Mucosa of stomach (tissue), 1 donor: ENCODE data around the gene STRN3.
"Not testable (repeated sequence)": the region's sequence is repeated elsewhere in the genome, so short reads cannot be mapped to it uniquely, and the experiment has no call there.

Source experiments
- H3K27me3 ChIP-seq: one replicate; pipeline ENCODE4 v1.7.0; 2013; ENCODE audit warnings: mild to moderate bottlenecking, low read length; ENCODE audit not compliant: control insufficient read depth, insufficient read depth
- H3K36me3 ChIP-seq: one replicate; pipeline ENCODE4 v1.7.0; 2013; ENCODE audit warnings: low read length; ENCODE audit not compliant: control insufficient read depth, insufficient read depth
- H3K4me1 ChIP-seq: one replicate; pipeline ENCODE4 v1.7.0; 2013; ENCODE audit warnings: mild to moderate bottlenecking, low read length; ENCODE audit not compliant: control insufficient read depth, insufficient read depth
- H3K4me3 ChIP-seq: one replicate; pipeline ENCODE4 v1.7.0; 2013; ENCODE audit warnings: low read length
- H3K9ac ChIP-seq: one replicate; pipeline ENCODE4 v1.7.0; 2013; ENCODE audit warnings: mild to moderate bottlenecking, low read length, moderate library complexity
- H3K9me3 ChIP-seq: one replicate; pipeline ENCODE4 v1.7.0; 2013; ENCODE audit warnings: mild to moderate bottlenecking, low read length, moderate library complexity; ENCODE audit not compliant: control insufficient read depth
- donor health status: Pancreatic carcinoma.

The STRN3 gene

GRCh38 chr14:31052905-31053586, 26.9 kb upstream of the STRN3 start:
- not testable (repeated sequence) for H3K9ac ChIP-seq, H3K4me1 ChIP-seq, H3K36me3 ChIP-seq, H3K27me3 ChIP-seq, H3K9me3 ChIP-seq, H3K4me3 ChIP-seq

GRCh38 chr14:31051511-31051910, 25.3 kb upstream of the STRN3 start:
- H3K4me3 ChIP-seq = no peak overlapping the region
- no peaks in the 10 kb centered on the region for H3K36me3 ChIP-seq
- H3K9ac ChIP-seq = no peak overlapping the region
- H3K9me3 ChIP-seq = no peaks in the 10 kb centered on the region
- peaks cover 7% of the 10 kb centered on the region for H3K4me1 ChIP-seq
- H3K27me3 ChIP-seq = no peaks in the 10 kb centered on the region

GRCh38 chr14:31051023-31051422, 24.8 kb upstream of the STRN3 start:
- H3K9ac ChIP-seq = no peak overlapping the region
- no peaks in the 10 kb centered on the region for H3K27me3 ChIP-seq
- H3K4me3 ChIP-seq = no peak overlapping the region
- peaks cover 7% of the 10 kb centered on the region for H3K4me1 ChIP-seq
- no peaks in the 10 kb centered on the region for H3K9me3 ChIP-seq
- H3K36me3 ChIP-seq = no peaks in the 10 kb centered on the region

GRCh38 chr14:31047503-31047902, 21.3 kb upstream of the STRN3 start:
- Histone ChIP-seq H3K4me3 (no peak overlapping the region), H3K27me3 (no peaks in the 10 kb centered on the region)

GRCh38 chr14:31045501-31046080, 19.4 kb upstream of the STRN3 start:
- Histone ChIP-seq H3K4me1 (no peaks in the 10 kb centered on the region), H3K27me3 (no peaks in the 10 kb centered on the region), H3K9ac (no peak overlapping the region), H3K9me3 (no peaks in the 10 kb centered on the region), H3K36me3 (no peaks in the 10 kb centered on the region), H3K4me3 (no peak overlapping the region)

More at GRCh38 chr14:31047503-31047902, 21.3 kb upstream of the STRN3 start:
- Histone ChIP-seq H3K36me3 (no peaks in the 10 kb centered on the region), H3K9me3 (no peaks in the 10 kb centered on the region), H3K4me1 (no peaks in the 10 kb centered on the region), H3K9ac (no peak overlapping the region)

- H3K9me3 ChIP-seq = no peaks in the 10 kb centered on the region
- no peak overlapping the region for H3K4me3 ChIP-seq
- no peaks in the 10 kb centered on the region for H3K27me3 ChIP-seq
- no peaks in the 10 kb centered on the region for H3K36me3 ChIP-seq
- no peaks in the 10 kb centered on the region for H3K4me1 ChIP-seq
- H3K9ac ChIP-seq = no peak overlapping the region
Measured at GRCh38 chr14:31043379-31043778, 17.2 kb upstream of the STRN3 start.

GRCh38 chr14:31042893-31043292, 16.7 kb upstream of the STRN3 start:
- H3K4me3 ChIP-seq, H3K9ac ChIP-seq, H3K27me3 ChIP-seq, H3K4me1 ChIP-seq, H3K36me3 ChIP-seq, H3K9me3 ChIP-seq: not testable (repeated sequence)

GRCh38 chr14:31042300-31042699, 16.1 kb upstream of the STRN3 start:
- no peaks in the 10 kb centered on the region for H3K36me3 ChIP-seq
- H3K27me3 ChIP-seq = no peaks in the 10 kb centered on the region
- H3K9me3 ChIP-seq = no peaks in the 10 kb centered on the region
- H3K4me3 ChIP-seq = no peak overlapping the region
- H3K4me1 ChIP-seq = no peaks in the 10 kb centered on the region
- H3K9ac ChIP-seq = no peak overlapping the region

GRCh38 chr14:31038521-31039166, 12.5 kb upstream of the STRN3 start:
- Histone ChIP-seq H3K36me3 (no peaks in the 10 kb centered on the region), H3K4me3 (no peak overlapping the region), H3K9me3 (no peaks in the 10 kb centered on the region), H3K4me1 (peaks cover 6% of the 10 kb centered on the region), H3K27me3 (no peaks in the 10 kb centered on the region), H3K9ac (no peak overlapping the region)

GRCh38 chr14:31037709-31038221, 11.6 kb upstream of the STRN3 start:
- Histone ChIP-seq H3K9me3 (no peaks in the 10 kb centered on the region), H3K36me3 (no peaks in the 10 kb centered on the region), H3K9ac (no peak overlapping the region), H3K4me1 (peaks cover 15% of the 10 kb centered on the region), H3K4me3 (no peak overlapping the region), H3K27me3 (no peaks in the 10 kb centered on the region)

GRCh38 chr14:31036552-31036951, 10.4 kb upstream of the STRN3 start:
- no peak overlapping the region for H3K4me3 ChIP-seq
- H3K9ac ChIP-seq = no peak overlapping the region
- H3K36me3 ChIP-seq = no peaks in the 10 kb centered on the region
- peaks cover 20% of the 10 kb centered on the region for H3K4me1 ChIP-seq
- H3K27me3 ChIP-seq = no peaks in the 10 kb centered on the region
- H3K9me3 ChIP-seq = no peaks in the 10 kb centered on the region

GRCh38 chr14:31030469-31030868, 4.3 kb upstream of the STRN3 start:
- no peak overlapping the region for H3K9ac ChIP-seq
- no peak overlapping the region for H3K4me3 ChIP-seq
- H3K27me3 ChIP-seq = no peaks in the 10 kb centered on the region
- no peaks in the 10 kb centered on the region for H3K9me3 ChIP-seq
- peaks cover 21% of the 10 kb centered on the region for H3K4me1 ChIP-seq
- no peaks in the 10 kb centered on the region for H3K36me3 ChIP-seq
